Lower leg skin (tissue), 3 donors: ENCODE data around the gene ACTR5.

ENCODE experiments used
- POLR2A ChIP-seq, 2 donors: fragments of 450-650 bp; IDR thresholded peaks; one replicate each; pipeline ENCODE4 v1.6.1; 2016 to 2017; ENCODE audit warnings: antibody characterized with exemption in 2 of 2, mild to moderate bottlenecking in 1 of 2, moderate library complexity in 1 of 2
- TF ChIP-seq, protein P1 (sequence below), 3 donors: fragments of 450-650 bp; IDR thresholded peaks; one replicate each; pipeline ENCODE4 v1.5.1; 2016; ENCODE audit warnings: antibody characterized with exemption in 3 of 3, mild to moderate bottlenecking in 3 of 3, moderate library complexity in 2 of 3

- TF ChIP-seq, protein P1, sequence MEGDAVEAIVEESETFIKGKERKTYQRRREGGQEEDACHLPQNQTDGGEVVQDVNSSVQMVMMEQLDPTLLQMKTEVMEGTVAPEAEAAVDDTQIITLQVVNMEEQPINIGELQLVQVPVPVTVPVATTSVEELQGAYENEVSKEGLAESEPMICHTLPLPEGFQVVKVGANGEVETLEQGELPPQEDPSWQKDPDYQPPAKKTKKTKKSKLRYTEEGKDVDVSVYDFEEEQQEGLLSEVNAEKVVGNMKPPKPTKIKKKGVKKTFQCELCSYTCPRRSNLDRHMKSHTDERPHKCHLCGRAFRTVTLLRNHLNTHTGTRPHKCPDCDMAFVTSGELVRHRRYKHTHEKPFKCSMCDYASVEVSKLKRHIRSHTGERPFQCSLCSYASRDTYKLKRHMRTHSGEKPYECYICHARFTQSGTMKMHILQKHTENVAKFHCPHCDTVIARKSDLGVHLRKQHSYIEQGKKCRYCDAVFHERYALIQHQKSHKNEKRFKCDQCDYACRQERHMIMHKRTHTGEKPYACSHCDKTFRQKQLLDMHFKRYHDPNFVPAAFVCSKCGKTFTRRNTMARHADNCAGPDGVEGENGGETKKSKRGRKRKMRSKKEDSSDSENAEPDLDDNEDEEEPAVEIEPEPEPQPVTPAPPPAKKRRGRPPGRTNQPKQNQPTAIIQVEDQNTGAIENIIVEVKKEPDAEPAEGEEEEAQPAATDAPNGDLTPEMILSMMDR (IDR thresholded peaks at IDR 0.05): no peak
- no peak for TF ChIP-seq POLR2A (IDR thresholded peaks at IDR 0.05)
These were observed 43.7 kb downstream of the ACTR5 start for GRCh38 chr20:38791940-38792339.
